GM12873 (cell line): ENCODE measurements around the gene TRAPPC5.

Experiments used
- CTCF ChIP-seq: IDR thresholded peaks from 2 replicates; pipeline ENCODE4 v1.5.1; 2012; ENCODE audit warnings: low read depth, mild to moderate bottlenecking, moderate library complexity, low read length, control low read depth; ENCODE audit not compliant: insufficient read depth; ENCODE audit errors: missing control alignments

The TRAPPC5 gene

GRCh38 chr19:7680606-7681339 lies at the start of gene TRAPPC5:
Gene TRAPPC5 (plus strand): TSS chr19:7680833. CDS start chr19:7682254, 1,421 bp downstream.
- TF ChIP-seq CTCF, result peak; percentile 86

- TF ChIP-seq CTCF, result no peak
These were observed 49.1 kb upstream of the TRAPPC5 start for GRCh38 chr19:7631577-7631976.

DNA sequence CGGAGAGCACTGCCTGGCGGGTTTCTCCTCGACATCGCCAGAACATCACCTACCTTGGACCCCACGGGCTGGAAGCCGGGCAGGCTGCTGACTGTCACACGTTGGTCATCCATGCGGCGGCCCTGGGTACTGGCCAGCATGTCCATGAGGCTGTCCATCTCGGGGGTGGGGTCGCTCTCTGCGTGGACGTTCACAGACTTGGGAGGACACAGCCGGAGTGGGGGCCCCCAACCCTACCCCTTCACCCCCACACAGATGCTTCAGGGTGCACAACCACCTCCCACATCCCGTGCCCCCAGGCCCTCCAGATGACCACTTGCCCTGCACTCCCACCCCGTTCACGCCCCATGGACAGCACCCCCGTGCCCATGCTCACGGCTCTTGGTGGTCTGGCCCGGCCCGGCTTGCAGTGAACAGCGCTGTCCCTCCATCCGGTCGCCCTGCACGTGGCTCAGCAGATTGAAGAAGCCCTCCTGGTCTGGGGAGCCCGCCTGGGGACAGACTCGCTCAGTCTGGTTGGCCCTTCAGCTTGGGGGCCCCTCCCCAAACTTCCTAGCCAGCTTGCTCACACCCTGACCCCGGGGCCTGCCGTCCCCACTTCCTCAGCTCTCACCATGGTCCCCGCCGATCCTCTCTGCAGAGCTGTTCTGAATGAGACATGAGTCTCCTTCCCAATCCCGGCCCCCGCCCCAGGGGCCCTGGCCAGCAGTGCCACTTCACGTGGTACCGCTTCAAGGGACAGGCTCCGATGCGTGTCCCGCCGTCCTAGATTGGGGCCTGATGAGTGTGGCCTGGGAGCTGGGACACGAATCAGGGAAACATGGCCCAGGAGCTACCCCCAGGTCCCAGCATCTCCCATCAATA lies 48.1 kb upstream of the TRAPPC5 start:
- no peak for TF ChIP-seq CTCF

- TF ChIP-seq CTCF, result no peak
These were observed 46.9 kb upstream of the TRAPPC5 start, which contains the start of gene PCP2 for GRCh38 chr19:7633698-7634097. Gene PCP2 (minus strand): TSS chr19:7633719. CDS start chr19:7633457, 262 bp downstream.

DNA sequence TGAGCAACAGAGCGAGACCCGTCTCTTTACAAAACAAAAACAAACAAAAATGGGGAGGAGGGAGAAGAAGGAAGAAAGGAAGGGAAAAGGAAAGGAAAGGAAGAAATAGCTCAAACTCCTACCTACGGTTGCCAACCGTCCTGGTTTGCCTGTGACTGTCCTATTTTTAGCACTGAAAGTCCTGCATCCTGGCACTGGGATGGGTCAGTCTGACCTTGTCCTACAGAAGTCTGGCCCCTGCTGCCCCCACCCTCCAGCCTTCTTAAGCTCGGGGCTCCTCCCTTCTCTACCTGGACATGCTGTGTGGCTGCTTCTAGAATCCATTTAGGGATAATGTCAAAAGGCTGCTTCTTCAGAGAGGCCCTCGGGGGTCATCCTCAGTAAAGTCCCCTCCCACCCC lies 45.0 kb upstream of the TRAPPC5 start:
- TF ChIP-seq CTCF, result no peak

- TF ChIP-seq CTCF, result no peak
These were observed 44.3 kb upstream of the TRAPPC5 start for GRCh38 chr19:7636317-7636690.

GRCh38 chr19:7636691-7637373 lies 43.8 kb upstream of the TRAPPC5 start, which contains the start of gene STXBP2:
Gene STXBP2 (plus strand): TSS chr19:7637110. CDS start chr19:7637150, 40 bp downstream.
- TF ChIP-seq CTCF, result no peak
